ENCODE measurements around the gene LETM1. TPM values are rescaled to one million over a fixed set of nuclear protein-coding genes. Genes with fewer than 3 reads are reported as not detected.

The LETM1 gene
- polyA plus RNA-seq, 2 donors, result 25.7 to 30.7 TPM

- H3K27me3 ChIP-seq (ENCODE audit: control insufficient read depth in 1 of 2, insufficient read depth in 2 of 2, low read length in 2 of 2), result no peaks in the 10 kb centered on the region
- H3K36me3 ChIP-seq (ENCODE audit: control insufficient read depth in 2 of 2, insufficient read depth in 2 of 2, low read length in 1 of 2), result no peaks in the 10 kb centered on the region
- no peak overlapping the region for H3K27ac ChIP-seq (ENCODE audit: low read depth in 2 of 2, low read length in 1 of 2)
- no peaks in the 10 kb centered on the region for H3K9me3 ChIP-seq (ENCODE audit: control insufficient read depth in 2 of 2, insufficient read depth in 1 of 2, low read depth in 1 of 2, low read length in 1 of 2)
- WGBS, 2 donors, result 63 to 65% methylated on average over 34 of the region's 34 CpGs
- peaks cover 8 to 64% of the 10 kb centered on the region in 2 donors for H3K4me1 ChIP-seq (ENCODE audit: control insufficient read depth in 2 of 2, insufficient read depth in 2 of 2, low read length in 1 of 2)
- no peak overlapping the region for H3K4me3 ChIP-seq (ENCODE audit: low read depth in 1 of 2, low read length in 2 of 2)
Measured at GRCh38 chr4:1786544-1787362, 69.2 kb downstream of the LETM1 start.

DNA sequence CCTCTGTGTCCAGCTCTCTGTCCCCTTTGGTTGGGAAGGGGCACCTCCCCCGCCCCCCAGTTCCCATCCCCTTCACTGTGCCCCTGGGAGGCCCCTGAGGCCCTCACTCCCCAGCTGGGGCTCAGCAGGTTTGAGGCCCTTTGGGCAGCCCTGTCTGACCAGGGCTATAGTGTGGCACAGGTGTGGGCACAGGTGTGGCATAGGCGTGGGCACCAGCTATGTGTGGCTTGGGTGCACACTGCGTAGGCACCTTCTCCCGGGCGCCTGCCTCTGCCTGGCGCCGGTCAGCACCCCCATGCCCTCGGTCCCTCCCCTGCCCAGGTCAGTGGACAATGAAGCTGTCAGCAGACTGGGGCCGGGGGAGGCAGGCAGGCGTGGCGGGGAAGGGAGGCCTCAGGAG is 70.4 kb downstream of the LETM1 start:
- no peaks in the 10 kb centered on the region for H3K27me3 ChIP-seq (ENCODE audit: control insufficient read depth in 1 of 2, insufficient read depth in 2 of 2, low read length in 2 of 2)
- no peak overlapping the region for H3K4me3 ChIP-seq (ENCODE audit: low read depth in 1 of 2, low read length in 2 of 2)
- H3K36me3 ChIP-seq (ENCODE audit: control insufficient read depth in 2 of 2, insufficient read depth in 2 of 2, low read length in 1 of 2), result no peaks in the 10 kb centered on the region
- WGBS, 2 donors, result 69 to 72% methylated on average over 11 of the region's 11 CpGs
- no peaks in the 10 kb centered on the region for H3K9me3 ChIP-seq (ENCODE audit: control insufficient read depth in 2 of 2, insufficient read depth in 1 of 2, low read depth in 1 of 2, low read length in 1 of 2)
- H3K27ac ChIP-seq (ENCODE audit: low read depth in 2 of 2, low read length in 1 of 2), result peak overlapping the region; percentile 92
- peaks cover 8 to 64% of the 10 kb centered on the region in 2 donors for H3K4me1 ChIP-seq (ENCODE audit: control insufficient read depth in 2 of 2, insufficient read depth in 2 of 2, low read length in 1 of 2)

GRCh38 chr4:1784789-1785591 is 71.0 kb downstream of the LETM1 start:
- no peaks in the 10 kb centered on the region for H3K36me3 ChIP-seq (ENCODE audit: control insufficient read depth in 2 of 2, insufficient read depth in 2 of 2, low read length in 1 of 2)
- 44 to 59% methylated on average over 17 of the region's 17 CpGs for WGBS, 2 donors
- H3K4me1 ChIP-seq (ENCODE audit: control insufficient read depth in 2 of 2, insufficient read depth in 2 of 2, low read length in 1 of 2), result peaks cover 8 to 68% of the 10 kb centered on the region in 2 donors
- peak overlapping the region; percentile 92 for H3K27ac ChIP-seq (ENCODE audit: low read depth in 2 of 2, low read length in 1 of 2)
- H3K27me3 ChIP-seq (ENCODE audit: control insufficient read depth in 1 of 2, insufficient read depth in 2 of 2, low read length in 2 of 2), result no peaks in the 10 kb centered on the region
- H3K4me3 ChIP-seq (ENCODE audit: low read depth in 1 of 2, low read length in 2 of 2), result no peak overlapping the region
- no peaks in the 10 kb centered on the region for H3K9me3 ChIP-seq (ENCODE audit: control insufficient read depth in 2 of 2, insufficient read depth in 1 of 2, low read depth in 1 of 2, low read length in 1 of 2)

- Histone ChIP-seq H3K36me3 (ENCODE audit: control insufficient read depth in 2 of 2, insufficient read depth in 2 of 2, low read length in 1 of 2) (no peaks in the 10 kb centered on the region), H3K4me3 (ENCODE audit: low read depth in 1 of 2, low read length in 2 of 2) (no peak overlapping the region), H3K4me1 (ENCODE audit: control insufficient read depth in 2 of 2, insufficient read depth in 2 of 2, low read length in 1 of 2) (peaks cover 8 to 71% of the 10 kb centered on the region in 2 donors), H3K27ac (ENCODE audit: low read depth in 2 of 2, low read length in 1 of 2) (peak overlapping the region; percentile 92), H3K27me3 (ENCODE audit: control insufficient read depth in 1 of 2, insufficient read depth in 2 of 2, low read length in 2 of 2) (no peaks in the 10 kb centered on the region), H3K9me3 (ENCODE audit: control insufficient read depth in 2 of 2, insufficient read depth in 1 of 2, low read depth in 1 of 2, low read length in 1 of 2) (no peaks in the 10 kb centered on the region)
- WGBS, 2 donors, result 45 to 64% methylated on average over 10 of the region's 10 CpGs
Measured at GRCh38 chr4:1784395-1784788, 71.6 kb downstream of the LETM1 start.

DNA sequence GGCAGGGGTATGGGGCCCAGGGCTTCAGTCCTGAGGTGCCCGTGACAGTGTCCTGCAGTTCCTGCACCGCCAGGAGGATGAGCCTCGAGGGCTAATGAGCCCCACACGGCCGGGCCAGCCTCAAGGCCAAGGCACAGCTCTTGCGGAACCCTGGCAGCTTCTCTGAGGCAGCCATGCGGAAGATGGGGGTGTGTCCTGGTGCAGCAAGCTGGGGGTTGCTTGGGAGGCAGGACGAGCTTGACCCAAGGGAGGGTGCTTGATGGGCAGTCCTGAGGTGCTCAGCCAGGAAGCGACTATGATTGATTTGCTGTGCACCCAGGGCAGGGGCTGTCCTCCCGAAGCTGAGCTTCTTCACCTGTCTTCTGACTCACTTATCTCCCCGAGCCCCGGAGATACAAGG is 72.0 kb downstream of the LETM1 start:
- 43 to 70% methylated on average over 12 of the region's 12 CpGs for WGBS, 2 donors
- Histone ChIP-seq H3K27me3 (ENCODE audit: control insufficient read depth in 1 of 2, insufficient read depth in 2 of 2, low read length in 2 of 2) (no peaks in the 10 kb centered on the region), H3K36me3 (ENCODE audit: control insufficient read depth in 2 of 2, insufficient read depth in 2 of 2, low read length in 1 of 2) (no peaks in the 10 kb centered on the region), H3K9me3 (ENCODE audit: control insufficient read depth in 2 of 2, insufficient read depth in 1 of 2, low read depth in 1 of 2, low read length in 1 of 2) (no peaks in the 10 kb centered on the region), H3K27ac (ENCODE audit: low read depth in 2 of 2, low read length in 1 of 2) (peak overlapping the region; percentile 92), H3K4me3 (ENCODE audit: low read depth in 1 of 2, low read length in 2 of 2) (no peak overlapping the region), H3K4me1 (ENCODE audit: control insufficient read depth in 2 of 2, insufficient read depth in 2 of 2, low read length in 1 of 2) (peaks cover 4 to 71% of the 10 kb centered on the region in 2 donors)

GRCh38 chr4:1783015-1783414 is 72.9 kb downstream of the LETM1 start:
- no peaks in the 10 kb centered on the region for H3K27me3 ChIP-seq (ENCODE audit: control insufficient read depth in 1 of 2, insufficient read depth in 2 of 2, low read length in 2 of 2)
- H3K4me3 ChIP-seq (ENCODE audit: low read depth in 1 of 2, low read length in 2 of 2), result no peak overlapping the region
- H3K36me3 ChIP-seq (ENCODE audit: control insufficient read depth in 2 of 2, insufficient read depth in 2 of 2, low read length in 1 of 2), result no peaks in the 10 kb centered on the region
- peak overlapping the region; percentile 49 to 61 for H3K27ac ChIP-seq (ENCODE audit: low read depth in 2 of 2, low read length in 1 of 2)
- 51 to 61% methylated on average over 9 to 10 of the region's 10 CpGs for WGBS, 2 donors
- H3K9me3 ChIP-seq (ENCODE audit: control insufficient read depth in 2 of 2, insufficient read depth in 1 of 2, low read depth in 1 of 2, low read length in 1 of 2), result no peaks in the 10 kb centered on the region
- H3K4me1 ChIP-seq (ENCODE audit: control insufficient read depth in 2 of 2, insufficient read depth in 2 of 2, low read length in 1 of 2), result peaks cover 8 to 76% of the 10 kb centered on the region in 2 donors

DNA sequence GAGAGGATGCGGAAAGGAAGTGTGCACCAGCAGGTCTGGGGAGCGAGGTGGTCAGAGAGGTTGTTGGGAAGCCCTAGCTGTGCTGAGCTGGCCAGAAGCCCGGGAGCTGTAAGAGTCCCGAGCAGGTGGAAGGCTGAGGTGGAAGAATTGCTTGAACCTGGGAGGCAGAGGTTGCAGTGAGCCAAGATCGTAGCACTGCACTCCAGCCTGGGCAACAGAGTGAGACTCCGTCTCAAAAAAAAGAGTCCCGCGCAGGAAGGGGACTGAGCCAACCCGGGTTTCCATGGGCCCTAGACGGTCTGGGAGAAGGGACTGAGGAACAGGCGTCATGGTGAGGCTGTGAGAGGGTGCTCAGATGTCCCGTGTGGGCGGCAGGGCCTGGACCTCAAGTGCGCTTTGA is 75.5 kb downstream of the LETM1 start:
- Histone ChIP-seq H3K27ac (ENCODE audit: low read depth in 2 of 2, low read length in 1 of 2) (no peak overlapping the region), H3K4me3 (ENCODE audit: low read depth in 1 of 2, low read length in 2 of 2) (no peak overlapping the region), H3K4me1 (ENCODE audit: control insufficient read depth in 2 of 2, insufficient read depth in 2 of 2, low read length in 1 of 2) (peaks cover 9 to 76% of the 10 kb centered on the region in 2 donors), H3K27me3 (ENCODE audit: control insufficient read depth in 1 of 2, insufficient read depth in 2 of 2, low read length in 2 of 2) (no peaks in the 10 kb centered on the region), H3K9me3 (ENCODE audit: control insufficient read depth in 2 of 2, insufficient read depth in 1 of 2, low read depth in 1 of 2, low read length in 1 of 2) (no peaks in the 10 kb centered on the region), H3K36me3 (ENCODE audit: control insufficient read depth in 2 of 2, insufficient read depth in 2 of 2, low read length in 1 of 2) (no peaks in the 10 kb centered on the region)
- WGBS, 2 donors, result 76 to 82% methylated on average over 14 of the region's 14 CpGs

DNA sequence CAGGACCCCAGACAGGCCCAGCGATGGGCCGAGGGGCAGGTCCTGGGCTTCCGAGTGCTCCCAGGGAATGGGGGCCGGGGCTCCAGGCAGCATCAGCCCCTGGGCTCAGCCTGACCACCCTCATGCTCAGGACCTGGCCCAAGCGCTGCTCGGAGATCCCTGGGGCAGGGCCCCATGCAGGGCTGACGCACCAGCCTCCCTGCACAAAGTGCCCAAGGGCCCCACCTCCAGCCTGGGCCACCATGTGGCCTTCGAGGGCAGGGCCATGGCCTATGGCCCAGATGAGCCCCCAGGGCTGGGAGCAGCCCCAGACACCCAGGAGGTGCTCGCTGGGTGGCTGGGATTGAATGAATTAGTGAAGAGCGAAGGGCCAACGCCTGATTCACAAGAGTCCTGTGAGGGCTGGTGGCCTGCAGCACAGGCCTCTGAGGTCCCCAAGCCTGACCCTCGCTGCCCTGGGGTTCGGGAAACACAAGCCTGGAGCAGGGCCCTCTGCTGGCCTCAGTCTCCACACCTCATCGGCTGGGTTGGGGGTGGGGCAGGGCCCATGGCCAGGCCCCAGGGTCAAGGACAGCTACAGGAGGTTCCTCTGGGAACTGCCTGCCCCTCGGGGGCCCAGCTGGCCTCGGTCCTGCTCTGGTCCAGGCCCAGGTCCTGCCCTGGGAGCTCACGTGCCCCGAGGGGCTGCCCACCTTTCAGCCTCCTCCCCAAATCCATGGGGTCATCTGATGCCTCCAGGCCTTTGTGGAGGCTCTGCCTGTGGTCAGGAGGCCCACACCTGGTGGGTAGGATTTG is 76.2 kb downstream of the LETM1 start:
- Histone ChIP-seq H3K4me1 (ENCODE audit: control insufficient read depth in 2 of 2, insufficient read depth in 2 of 2, low read length in 1 of 2) (peaks cover 9 to 70% of the 10 kb centered on the region in 2 donors), H3K27ac (ENCODE audit: low read depth in 2 of 2, low read length in 1 of 2) (no peak overlapping the region), H3K36me3 (ENCODE audit: control insufficient read depth in 2 of 2, insufficient read depth in 2 of 2, low read length in 1 of 2) (no peaks in the 10 kb centered on the region), H3K27me3 (ENCODE audit: control insufficient read depth in 1 of 2, insufficient read depth in 2 of 2, low read length in 2 of 2) (no peaks in the 10 kb centered on the region), H3K9me3 (ENCODE audit: control insufficient read depth in 2 of 2, insufficient read depth in 1 of 2, low read depth in 1 of 2, low read length in 1 of 2) (no peaks in the 10 kb centered on the region), H3K4me3 (ENCODE audit: low read depth in 1 of 2, low read length in 2 of 2) (no peak overlapping the region)
- 67 to 69% methylated on average over 18 of the region's 18 CpGs for WGBS, 2 donors

DNA sequence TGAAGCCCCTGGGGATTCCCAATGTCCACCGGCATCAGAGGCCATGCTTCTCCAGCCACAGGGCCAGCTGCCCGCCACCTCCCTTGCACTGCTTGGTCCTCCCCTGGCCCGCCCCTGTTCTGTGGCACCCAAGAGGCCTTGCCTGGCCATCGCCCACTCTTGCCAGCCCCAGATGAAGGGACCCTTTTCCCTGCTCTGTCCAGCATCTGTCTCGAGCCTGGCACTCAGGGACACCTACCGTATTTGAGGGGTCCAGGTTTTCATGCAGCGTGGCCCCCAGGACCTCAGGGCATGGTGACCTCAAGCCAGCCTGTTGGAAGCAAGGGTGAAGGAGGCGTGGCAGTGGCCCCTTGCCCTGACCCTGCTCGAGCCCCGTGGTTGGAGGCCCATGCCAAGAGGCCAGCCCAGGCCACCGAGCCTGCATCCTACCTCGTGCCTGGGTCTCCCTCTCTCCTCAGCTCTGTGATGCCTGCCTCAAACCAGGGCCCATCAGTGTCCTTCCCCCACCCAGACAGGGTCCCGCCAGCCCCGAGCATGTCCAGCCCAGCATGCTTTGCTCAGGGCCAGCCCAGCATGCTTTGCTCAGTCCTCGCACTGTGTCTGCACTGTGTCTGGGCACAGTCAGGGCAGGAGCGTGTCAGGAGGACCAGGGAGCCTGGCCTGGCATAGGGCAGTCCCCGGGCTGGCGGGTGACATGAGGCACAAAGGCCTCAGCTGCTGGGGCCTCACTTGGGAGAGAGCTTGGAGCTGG is 77.1 kb downstream of the LETM1 start:
- Histone ChIP-seq H3K4me3 (ENCODE audit: low read depth in 1 of 2, low read length in 2 of 2) (no peak overlapping the region), H3K27me3 (ENCODE audit: control insufficient read depth in 1 of 2, insufficient read depth in 2 of 2, low read length in 2 of 2) (no peaks in the 10 kb centered on the region), H3K27ac (ENCODE audit: low read depth in 2 of 2, low read length in 1 of 2) (no peak overlapping the region), H3K9me3 (ENCODE audit: control insufficient read depth in 2 of 2, insufficient read depth in 1 of 2, low read depth in 1 of 2, low read length in 1 of 2) (no peaks in the 10 kb centered on the region), H3K36me3 (ENCODE audit: control insufficient read depth in 2 of 2, insufficient read depth in 2 of 2, low read length in 1 of 2) (no peaks in the 10 kb centered on the region), H3K4me1 (ENCODE audit: control insufficient read depth in 2 of 2, insufficient read depth in 2 of 2, low read length in 1 of 2) (peaks cover 9 to 60% of the 10 kb centered on the region in 2 donors)
- WGBS, 2 donors, result 80 to 81% methylated on average over 18 of the region's 18 CpGs

Measured in esophagus (tissue), 2 donors.